Stimulated activated CD4-positive, alpha-beta T cell treated with anti-CD3 and anti-CD28 coated beads, Interleukin-4, amount 100 ng/mL, for 1 hour (primary cell): ENCODE measurements around the gene DCP1A.
A peak's percentile ranks its signal among the peaks of the same experiment; 100 is the strongest.
"Not testable (repeated sequence)": the region's sequence is repeated elsewhere in the genome, so short reads cannot be mapped to it uniquely, and the experiment has no call there.

ENCODE experiments used
- DNase-seq: peaks from one replicate; pipeline ENCODE4 v3.0.0-alpha.2; 2020

DCP1A gene

GRCh38 chr3:53327986-53328385 lies 19.4 kb downstream of the DCP1A start:
- not testable (repeated sequence) for DNase-seq

- DNase-seq, result no peak
Measured at GRCh38 chr3:53324105-53324504, 23.2 kb downstream of the DCP1A start.

- DNase-seq, result no peak
Measured at GRCh38 chr3:53320697-53321096, 26.6 kb downstream of the DCP1A start.

- DNase-seq, result no peak
Measured at GRCh38 chr3:53318522-53318921, 28.8 kb downstream of the DCP1A start.

GRCh38 chr3:53312832-53313231 lies 34.5 kb downstream of the DCP1A start:
- no peak for DNase-seq

- DNase-seq, result no peak
Measured at GRCh38 chr3:53311882-53312281, 35.5 kb downstream of the DCP1A start.

- no peak for DNase-seq
Measured at GRCh38 chr3:53303957-53304356, 43.4 kb downstream of the DCP1A start.

GRCh38 chr3:53303549-53303948 lies 43.8 kb downstream of the DCP1A start:
- DNase-seq, result no peak

GRCh38 chr3:53300826-53301225 lies 46.5 kb downstream of the DCP1A start:
- no peak for DNase-seq

GRCh38 chr3:53299611-53300023 lies 47.7 kb downstream of the DCP1A start:
- not testable (repeated sequence) for DNase-seq

- DNase-seq, result no peak
Measured at GRCh38 chr3:53295410-53295809, 51.9 kb downstream of the DCP1A start.

- DNase-seq, result no peak
Measured at GRCh38 chr3:53293867-53294266, 53.5 kb downstream of the DCP1A start.

GRCh38 chr3:53288214-53288613 lies 59.1 kb downstream of the DCP1A start:
- no peak for DNase-seq

GRCh38 chr3:53287131-53287629 lies 60.2 kb downstream of the DCP1A start:
- peak; percentile 11 for DNase-seq

- DNase-seq, result no peak
Measured at GRCh38 chr3:53286727-53287126, 60.6 kb downstream of the DCP1A start.

- no peak for DNase-seq
Measured at GRCh38 chr3:53282581-53282980, 64.8 kb downstream of the DCP1A start.

GRCh38 chr3:53278667-53279066 lies 68.7 kb downstream of the DCP1A start:
- no peak for DNase-seq

GRCh38 chr3:53274938-53275605 lies 72.3 kb downstream of the DCP1A start:
- DNase-seq, result no peak

GRCh38 chr3:53273146-53273670 lies 74.1 kb downstream of the DCP1A start:
- DNase-seq, result no peak

GRCh38 chr3:53269888-53270880 lies 77.2 kb downstream of the DCP1A start:
- DNase-seq, result no peak

- not testable (repeated sequence) for DNase-seq
Measured at GRCh38 chr3:53269193-53269592, 78.2 kb downstream of the DCP1A start.

GRCh38 chr3:53267766-53268165 lies 79.6 kb downstream of the DCP1A start:
- no peak for DNase-seq

- DNase-seq, result no peak
Measured at GRCh38 chr3:53264718-53265117, 82.6 kb downstream of the DCP1A start.

GRCh38 chr3:53263907-53264306 lies 83.4 kb downstream of the DCP1A start:
- no peak for DNase-seq
